ENCODE results near the gene CPNE5. TPM values are rescaled to one million over a fixed set of nuclear protein-coding genes. Genes with fewer than 3 reads are reported as not detected.

CPNE5 gene
- polyA plus RNA-seq, 3 donors, result 12.8 to 17.1 (median 13.2) TPM

DNA sequence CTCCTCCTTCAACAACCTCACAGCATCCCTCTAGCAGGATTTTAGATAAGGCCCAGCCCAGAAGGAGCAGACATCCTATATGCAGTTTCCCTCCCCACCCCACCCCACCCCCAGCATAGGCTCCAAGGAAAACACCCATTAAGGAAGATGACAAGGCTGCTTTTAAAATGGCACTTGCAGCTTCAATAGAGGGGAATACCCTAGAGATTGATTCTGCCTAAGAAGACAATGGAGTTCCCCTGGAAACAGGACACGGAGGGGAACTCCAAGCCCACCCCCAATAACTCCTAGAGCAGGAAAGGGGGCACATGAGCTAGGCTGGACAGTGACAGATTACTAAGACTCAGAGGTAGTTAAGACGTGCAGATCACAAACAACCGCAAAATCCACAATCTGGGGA lies 34.7 kb downstream of the CPNE5 start:
- DNase-seq (ENCODE audit: extremely low read depth in 1 of 11, low read depth in 9 of 11, low spot score in 4 of 11), result no peak

DNA sequence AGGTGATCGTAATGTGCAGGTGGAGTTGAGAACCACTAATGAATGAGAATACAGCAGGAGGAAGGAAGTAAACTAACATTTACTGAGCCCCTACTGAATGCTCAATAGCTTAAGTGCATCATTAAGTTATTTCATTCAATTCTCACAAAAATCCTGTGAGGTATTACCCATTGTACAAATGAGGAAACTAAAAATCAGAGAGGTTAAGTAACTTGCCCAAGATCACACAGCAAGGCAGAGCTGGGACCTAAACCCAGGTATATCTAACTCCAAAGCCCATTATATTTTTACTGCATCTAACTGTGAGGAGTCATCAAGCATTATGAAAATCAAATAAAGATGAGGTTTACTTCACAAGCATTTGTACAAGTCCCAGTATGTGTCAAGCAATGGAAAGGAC lies 35.3 kb downstream of the CPNE5 start:
- no peak for DNase-seq (ENCODE audit: extremely low read depth in 1 of 11, low read depth in 9 of 11, low spot score in 4 of 11)

DNA sequence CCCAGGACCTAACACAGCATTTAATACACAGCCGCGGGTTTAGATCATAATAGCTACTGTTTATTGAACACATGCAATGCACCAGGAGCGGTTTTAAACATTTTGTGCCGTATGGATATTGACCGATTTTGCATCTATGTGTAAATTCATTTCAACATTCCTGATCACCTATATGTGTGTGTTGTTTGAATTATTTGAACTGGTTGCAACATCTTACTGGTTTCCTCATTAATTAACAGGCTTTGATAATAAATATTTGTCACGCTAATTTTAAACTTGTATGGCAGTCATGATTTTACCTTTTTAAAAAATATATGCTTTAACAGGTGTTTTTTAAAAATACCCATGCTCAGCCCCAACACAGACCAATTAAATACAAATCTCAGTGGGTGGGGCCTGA lies 35.8 kb downstream of the CPNE5 start:
- no peak for DNase-seq (ENCODE audit: extremely low read depth in 1 of 11, low read depth in 9 of 11, low spot score in 4 of 11)

DNA sequence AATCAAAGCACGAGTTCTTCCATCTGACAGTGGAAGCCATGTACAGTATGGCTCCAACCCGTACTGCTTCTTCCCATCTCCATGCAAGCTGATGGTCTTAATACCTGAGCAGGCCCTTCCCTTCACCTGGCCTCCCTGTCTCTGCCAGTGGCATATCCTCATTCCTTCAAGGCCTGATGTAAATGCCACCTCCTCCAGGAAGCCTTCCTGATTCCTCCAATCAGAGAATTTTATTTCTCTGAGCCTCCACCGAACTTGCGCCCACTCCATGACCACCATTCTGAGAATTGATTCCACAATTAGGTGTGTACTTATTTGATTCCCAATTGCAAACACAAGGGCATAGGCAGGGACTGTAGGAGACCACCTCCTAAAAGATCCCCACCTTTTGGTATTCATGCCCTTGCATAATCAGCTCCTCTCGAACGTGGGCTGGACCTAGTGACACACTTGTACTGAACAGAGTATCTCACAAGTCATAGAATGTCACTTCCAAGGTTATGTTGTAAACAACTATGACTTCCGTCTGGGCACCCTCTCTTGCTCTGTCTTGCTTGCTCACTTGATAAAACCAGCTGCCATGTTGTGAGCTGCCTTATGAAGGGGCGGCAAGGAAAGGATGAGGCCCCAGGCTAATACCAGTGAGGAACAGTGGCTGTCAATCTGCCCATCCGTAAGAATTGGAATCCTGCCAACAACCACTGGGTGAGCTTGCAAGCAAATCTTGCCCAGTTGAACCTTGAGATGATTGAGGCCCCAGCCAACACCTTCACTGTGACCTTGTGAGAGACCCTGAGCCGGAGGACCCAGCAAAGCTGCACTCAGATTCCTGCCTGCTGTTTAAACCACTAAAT lies 38.8 kb downstream of the CPNE5 start:
- no peak for DNase-seq (ENCODE audit: extremely low read depth in 1 of 11, low read depth in 9 of 11, low spot score in 4 of 11)

- DNase-seq (ENCODE audit: extremely low read depth in 1 of 11, low read depth in 9 of 11, low spot score in 4 of 11), result no peak
Observed at GRCh38 chr6:36798852-36799251, 40.4 kb downstream of the CPNE5 start.

GRCh38 chr6:36797653-36798052 lies 41.6 kb downstream of the CPNE5 start:
- no peak for DNase-seq (ENCODE audit: extremely low read depth in 1 of 11, low read depth in 9 of 11, low spot score in 4 of 11)

- DNase-seq (ENCODE audit: extremely low read depth in 1 of 11, low read depth in 9 of 11, low spot score in 4 of 11), result no peak
Observed at GRCh38 chr6:36797055-36797454, 42.2 kb downstream of the CPNE5 start.

DNA sequence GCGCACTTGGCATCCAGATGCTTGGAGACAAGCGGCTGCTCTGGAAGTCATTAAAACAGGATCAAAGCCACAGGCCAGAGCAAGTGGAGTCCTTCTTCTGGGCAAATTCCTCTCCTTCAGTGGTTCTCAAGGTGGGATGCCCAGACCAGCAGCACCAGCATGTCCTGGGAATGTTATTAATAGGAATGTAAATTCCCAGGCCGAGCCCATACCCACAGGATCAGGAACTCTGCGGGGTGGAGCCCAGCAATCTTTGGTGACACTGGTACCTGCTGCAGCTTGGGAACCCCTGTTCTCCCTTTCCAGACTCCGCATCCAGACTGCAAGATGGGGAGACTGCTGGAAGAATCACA lies 44.6 kb downstream of the CPNE5 start:
- DNase-seq (ENCODE audit: extremely low read depth in 1 of 11, low read depth in 9 of 11, low spot score in 4 of 11), result no peak

- DNase-seq (ENCODE audit: extremely low read depth in 1 of 11, low read depth in 9 of 11, low spot score in 4 of 11), result no peak
Observed at GRCh38 chr6:36793913-36794712, 45.1 kb downstream of the CPNE5 start.

GRCh38 chr6:36793296-36793912 lies 45.8 kb downstream of the CPNE5 start:
- DNase-seq (ENCODE audit: extremely low read depth in 1 of 11, low read depth in 9 of 11, low spot score in 4 of 11), result no peak

DNA sequence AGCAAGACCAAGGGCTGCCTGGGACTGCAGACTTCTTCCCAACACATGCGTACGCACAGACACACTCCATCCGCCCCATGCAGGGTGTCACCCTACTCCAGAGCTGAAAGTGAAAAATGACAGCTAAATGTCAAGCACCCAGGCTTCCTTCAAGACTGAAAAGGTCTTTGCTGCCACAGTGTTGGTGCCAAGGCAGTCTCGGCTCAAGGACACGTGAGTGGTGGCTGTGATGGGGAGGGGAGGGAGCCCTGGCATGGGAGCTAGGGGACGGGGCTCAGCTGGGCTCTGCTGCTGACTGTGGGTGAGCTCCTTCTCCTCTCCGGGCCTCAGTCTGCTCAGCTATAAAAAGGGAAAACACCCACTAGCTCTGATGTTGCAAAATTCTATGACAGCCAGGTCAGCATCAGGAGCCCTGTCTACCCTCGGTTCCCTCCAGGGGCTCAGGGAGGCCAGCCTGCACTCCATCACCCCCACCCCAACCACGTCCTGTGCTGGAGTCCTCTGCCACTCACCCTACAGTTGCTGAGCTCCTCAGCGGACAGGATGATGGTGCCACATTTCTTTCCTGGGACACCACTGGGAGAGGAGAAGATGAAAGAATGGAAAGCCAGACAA lies 47.6 kb downstream of the CPNE5 start:
- no peak for DNase-seq (ENCODE audit: extremely low read depth in 1 of 11, low read depth in 9 of 11, low spot score in 4 of 11)

DNA sequence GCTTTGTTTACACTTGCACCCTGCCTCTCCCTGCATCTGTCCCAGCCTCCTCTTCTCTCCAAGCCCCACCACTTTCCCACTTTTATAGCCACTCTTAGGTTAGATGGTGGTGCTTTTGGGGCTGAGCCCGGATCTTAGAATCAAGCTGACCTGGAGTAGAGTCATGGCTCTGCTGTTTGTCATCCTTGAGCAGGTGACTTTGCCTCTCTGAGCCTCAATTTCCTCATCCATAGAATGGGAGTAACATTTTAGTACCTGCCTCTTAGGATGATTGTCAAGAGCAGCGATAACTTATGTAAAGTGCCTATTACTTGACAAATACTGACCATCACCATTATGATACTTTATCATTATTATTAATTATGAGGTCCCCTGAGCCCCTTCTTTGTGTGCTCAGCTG lies 48.2 kb downstream of the CPNE5 start:
- no peak for DNase-seq (ENCODE audit: extremely low read depth in 1 of 11, low read depth in 9 of 11, low spot score in 4 of 11)

GRCh38 chr6:36788768-36789167 lies 50.5 kb downstream of the CPNE5 start:
- no peak for DNase-seq (ENCODE audit: extremely low read depth in 1 of 11, low read depth in 9 of 11, low spot score in 4 of 11)

GRCh38 chr6:36788186-36788585 lies 51.1 kb downstream of the CPNE5 start:
- no peak for DNase-seq (ENCODE audit: extremely low read depth in 1 of 11, low read depth in 9 of 11, low spot score in 4 of 11)

GRCh38 chr6:36787210-36787609 lies 52.0 kb downstream of the CPNE5 start:
- no peak for DNase-seq (ENCODE audit: extremely low read depth in 1 of 11, low read depth in 9 of 11, low spot score in 4 of 11)

- no peak for DNase-seq (ENCODE audit: extremely low read depth in 1 of 11, low read depth in 9 of 11, low spot score in 4 of 11)
Observed at GRCh38 chr6:36786055-36786675, 53.1 kb downstream of the CPNE5 start.

- no peak for DNase-seq (ENCODE audit: extremely low read depth in 1 of 11, low read depth in 9 of 11, low spot score in 4 of 11)
Observed at GRCh38 chr6:36784376-36784636, 54.9 kb downstream of the CPNE5 start.

- no peak for DNase-seq (ENCODE audit: extremely low read depth in 1 of 11, low read depth in 9 of 11, low spot score in 4 of 11)
Observed at GRCh38 chr6:36783603-36784375, 55.5 kb downstream of the CPNE5 start.

- no peak for DNase-seq (ENCODE audit: extremely low read depth in 1 of 11, low read depth in 9 of 11, low spot score in 4 of 11)
Observed at GRCh38 chr6:36781669-36782068, 57.6 kb downstream of the CPNE5 start.
